HG02973 (cell line): ENCODE data around the gene CAPN5.

Experiments
- ATAC-seq: cut with Tn5 transposase; IDR thresholded peaks from one replicate; pipeline ENCODE4 v1.9.1; 2021; ENCODE audit warnings: moderate library complexity; ENCODE audit not compliant: unreplicated experiment

CAPN5 gene

GRCh38 chr11:77129069-77129841, 62.5 kb downstream of the CAPN5 start:
- ATAC-seq, result no peak

DNA sequence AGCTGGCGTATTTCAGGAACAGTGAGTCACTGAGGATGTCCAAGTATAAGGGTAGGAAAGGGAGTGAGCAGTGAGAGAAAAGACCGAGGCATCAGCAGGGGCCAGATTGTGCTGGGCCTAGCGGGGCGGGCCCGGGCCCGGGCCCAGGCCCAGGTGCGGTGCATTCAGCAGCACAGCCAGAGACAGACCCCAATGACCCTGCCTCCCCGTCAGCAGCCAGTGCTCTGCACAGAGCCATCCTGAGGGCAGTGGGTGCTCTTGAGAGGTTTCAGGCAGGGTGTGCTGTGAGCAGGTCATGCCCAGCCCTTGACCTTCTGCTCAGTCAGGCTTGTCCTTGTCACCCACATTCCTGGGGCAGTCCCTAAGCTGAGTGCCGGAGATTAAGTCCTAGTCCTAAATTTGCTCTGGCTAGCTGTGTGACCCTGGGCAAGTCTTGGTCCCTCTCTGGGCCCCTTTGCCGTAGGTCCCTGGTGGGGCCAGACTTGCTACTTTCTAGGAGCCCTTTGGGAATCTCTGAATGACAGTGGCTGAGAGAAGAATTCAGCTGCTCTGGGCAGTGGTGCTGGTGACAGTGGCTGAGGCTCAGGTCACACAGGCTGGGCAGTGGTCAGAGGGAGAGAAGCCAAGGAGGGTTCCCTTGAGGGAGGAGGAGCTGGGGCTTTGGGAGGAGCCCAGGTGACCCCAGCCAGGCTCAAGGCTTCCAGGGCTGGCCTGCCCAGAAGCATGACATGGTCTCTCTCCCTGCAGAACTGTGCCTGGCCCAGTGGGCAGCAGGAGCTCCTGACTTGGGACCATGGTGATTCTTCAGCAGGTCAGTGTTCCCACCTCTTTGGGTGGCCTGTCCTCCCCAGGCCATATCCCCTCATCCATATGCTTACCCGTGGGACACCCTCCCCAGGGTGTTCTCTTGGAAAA, 63.3 kb downstream of the CAPN5 start:
- ATAC-seq, result no peak

- ATAC-seq, result no peak
Measured at GRCh38 chr11:77130763-77131513, 64.2 kb downstream of the CAPN5 start.

GRCh38 chr11:77131560-77131959, 64.8 kb downstream of the CAPN5 start:
- ATAC-seq, result no peak

DNA sequence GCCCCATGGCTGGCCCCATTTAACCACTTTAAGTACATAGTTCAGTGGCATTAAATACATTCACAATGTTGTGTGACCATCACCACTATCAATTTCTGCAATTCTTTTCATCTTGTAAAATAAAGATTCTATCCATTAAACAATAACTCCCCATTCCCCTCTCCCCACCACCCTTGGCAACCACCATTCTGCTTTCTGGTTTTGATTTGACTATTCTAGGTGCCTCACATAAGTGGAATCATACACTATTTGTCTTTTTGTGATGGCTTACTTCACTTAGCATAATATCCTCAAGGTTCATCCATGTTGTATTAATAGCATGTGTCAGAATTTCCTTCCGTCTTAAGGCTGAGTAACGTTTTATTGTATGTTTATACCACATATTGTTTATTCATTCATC, 68.3 kb downstream of the CAPN5 start:
- no peak for ATAC-seq

- ATAC-seq, result no peak
Measured at GRCh38 chr11:77136074-77136473, 69.3 kb downstream of the CAPN5 start.

DNA sequence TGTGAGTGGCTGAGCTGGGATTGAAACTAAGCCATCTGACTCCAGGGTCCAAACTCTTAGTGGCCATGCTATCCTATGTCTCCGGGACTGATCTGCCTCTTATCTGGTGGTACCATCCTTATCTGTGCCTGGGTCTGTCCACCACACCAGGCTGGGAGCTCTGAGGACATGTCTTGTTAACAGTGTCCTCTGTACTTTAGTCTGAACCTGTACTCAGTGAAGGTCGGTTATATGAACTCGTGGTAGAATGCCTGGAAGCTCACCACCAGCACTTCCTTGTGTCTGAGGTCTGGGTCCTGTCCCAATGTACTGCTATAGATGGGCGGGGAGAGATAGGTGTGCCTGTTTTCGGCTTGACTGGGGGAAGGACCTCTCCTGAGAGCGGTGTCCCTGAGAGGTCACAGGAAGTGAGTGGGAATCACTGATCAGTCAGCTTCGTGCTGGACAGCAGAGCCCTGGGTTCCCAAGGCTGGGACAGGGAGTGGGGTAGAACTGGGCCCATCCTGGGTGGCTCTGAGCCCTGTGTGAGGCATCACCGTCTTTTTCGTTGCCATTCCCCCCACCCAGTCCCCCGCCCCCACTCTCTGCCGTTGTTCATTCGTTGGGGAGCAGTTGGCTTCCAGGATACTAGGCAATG, 70.1 kb downstream of the CAPN5 start:
- no peak for ATAC-seq

DNA sequence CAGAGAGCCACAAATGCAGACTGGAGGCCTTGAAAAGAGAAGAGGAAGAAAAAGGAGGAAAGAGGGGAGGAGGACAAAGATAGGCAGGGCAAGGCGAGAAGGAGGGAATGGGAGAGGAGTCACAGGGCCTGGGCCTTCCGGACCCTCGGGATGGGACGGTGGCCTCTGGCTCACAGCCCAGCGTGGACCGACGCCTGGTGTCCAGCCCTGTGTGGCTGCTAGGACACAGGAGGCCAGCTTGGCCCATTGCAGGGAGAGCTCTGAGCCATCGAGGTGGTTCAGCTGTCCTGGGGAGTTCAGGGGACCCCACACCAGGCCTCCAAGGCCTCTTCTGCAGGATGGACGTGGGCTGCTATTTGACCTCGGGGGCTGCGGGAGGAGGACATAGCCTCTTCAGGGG, 70.7 kb downstream of the CAPN5 start:
- ATAC-seq, result no peak

GRCh38 chr11:77138106-77138649, 71.4 kb downstream of the CAPN5 start:
- ATAC-seq, result no peak

- ATAC-seq, result no peak
Measured at GRCh38 chr11:77139201-77139600, 72.4 kb downstream of the CAPN5 start.

GRCh38 chr11:77140231-77140851, 73.6 kb downstream of the CAPN5 start:
- no peak for ATAC-seq

GRCh38 chr11:77141034-77141433, 74.3 kb downstream of the CAPN5 start:
- ATAC-seq, result no peak

DNA sequence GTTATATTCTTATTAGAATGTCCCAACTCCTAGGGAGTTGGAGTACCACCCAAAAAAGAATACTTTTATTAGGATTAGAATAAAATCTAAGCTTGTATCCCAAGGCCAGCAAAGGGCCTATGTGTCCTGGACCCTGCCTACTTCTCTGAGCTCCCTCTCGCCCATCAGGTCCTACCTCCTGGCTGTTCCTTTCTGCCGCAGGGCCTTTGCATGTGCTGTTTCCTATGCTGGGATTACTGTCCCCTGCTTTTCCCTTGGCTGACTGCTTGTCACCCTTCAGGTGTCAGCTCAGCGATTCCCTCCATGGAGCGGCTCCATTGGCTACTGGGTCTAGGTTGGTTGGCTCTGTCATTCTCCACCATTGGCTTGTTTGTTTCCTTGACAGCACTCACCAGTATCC, 74.7 kb downstream of the CAPN5 start:
- no peak for ATAC-seq

GRCh38 chr11:77142091-77142975, 75.6 kb downstream of the CAPN5 start:
- ATAC-seq, result no peak

- ATAC-seq, result no peak
Measured at GRCh38 chr11:77143405-77144020, 76.7 kb downstream of the CAPN5 start.

DNA sequence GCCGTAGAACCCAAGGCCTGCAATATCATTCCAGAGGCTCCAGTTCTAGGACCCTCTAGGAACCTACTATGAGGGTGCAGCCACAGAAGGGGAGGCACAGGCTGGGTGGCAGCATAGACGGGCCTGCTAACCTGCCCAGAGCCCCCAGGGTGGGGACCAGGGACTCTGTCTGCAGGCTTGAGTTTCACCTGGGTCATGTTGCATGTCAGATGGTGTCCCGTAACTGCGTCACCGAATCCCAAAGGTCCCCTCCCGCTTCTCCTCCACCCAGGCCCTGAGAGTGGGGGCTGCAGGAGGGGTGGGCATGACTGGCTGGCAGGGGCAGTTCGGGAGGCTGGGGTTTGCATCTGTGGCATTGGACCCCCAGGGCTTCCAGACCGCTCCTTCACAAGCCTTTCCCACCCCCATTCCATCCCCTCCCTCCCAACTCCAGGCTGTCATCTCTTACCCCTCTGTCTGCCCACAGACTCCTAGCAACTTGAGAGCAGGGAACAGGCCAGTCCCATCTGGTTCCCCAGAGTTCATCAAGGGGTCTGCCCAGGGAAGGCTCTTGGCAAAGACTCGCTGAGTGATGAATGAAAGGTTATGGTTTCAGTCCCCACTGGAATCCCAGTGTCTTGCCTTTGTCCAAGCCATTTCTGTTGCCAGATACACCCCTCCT, 77.6 kb downstream of the CAPN5 start:
- ATAC-seq, result no peak

DNA sequence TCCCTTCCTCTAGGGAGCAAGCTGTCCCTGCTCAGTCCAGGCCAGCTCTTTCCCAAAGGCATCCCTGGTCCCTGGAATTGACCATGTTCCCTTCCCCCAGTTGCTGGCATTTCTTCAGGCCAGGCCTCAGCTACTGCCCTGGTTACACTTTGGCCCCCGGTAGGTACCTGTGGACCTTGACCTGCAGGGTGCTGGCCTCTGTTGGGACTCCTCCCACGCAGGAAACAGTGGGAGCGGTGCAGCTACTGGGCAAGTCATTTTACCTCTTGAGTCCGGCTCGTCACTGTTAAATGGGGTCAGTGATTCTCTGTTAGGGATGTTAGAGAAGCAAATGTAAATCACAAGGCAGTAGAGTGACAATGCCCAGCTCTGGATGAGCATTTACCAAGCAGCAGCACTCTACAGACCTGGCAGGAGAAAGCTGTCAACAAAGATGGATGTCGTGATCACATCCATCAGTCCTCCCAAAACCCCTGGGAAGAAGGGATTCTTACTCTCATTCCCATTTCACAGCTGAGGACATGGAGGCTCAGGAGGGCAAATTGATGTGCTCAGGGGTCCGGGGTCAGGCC, 78.2 kb downstream of the CAPN5 start:
- ATAC-seq, result no peak
